GM12892 (cell line): Measurements from ENCODE around the gene GDF10.

Experiments
- POLR2A ChIP-seq: IDR thresholded peaks from 2 replicates; pipeline ENCODE4 v1.6.1; 2011; ENCODE audit warnings: low read depth, low read length, control low read depth
- POLR2AphosphoS5 ChIP-seq: IDR thresholded peaks from 2 replicates; pipeline ENCODE4 v1.6.1; 2011; ENCODE audit warnings: low read depth, low read length, control low read depth

GRCh38 chr10:47287805-47288204, 12.2 kb upstream of the GDF10 start:
- TF ChIP-seq POLR2A: no peak
- TF ChIP-seq POLR2AphosphoS5: no peak
